Left ventricle myocardium superior (tissue), 1 donor: ENCODE results near the gene HOXA5. TPM values are rescaled to one million over a fixed set of nuclear protein-coding genes. Genes with fewer than 3 reads are reported as not detected.
A peak's percentile ranks its signal among the peaks of the same experiment; 100 is the strongest.

Source experiments
- ATAC-seq: fragments of 200-7000 bp; cut with Tn5 transposase; one replicate; pipeline ENCODE4 v1.9.1; 2020; ENCODE audit warnings: mild to moderate bottlenecking, moderate library complexity
- DNase-seq: peaks from one replicate; pipeline ENCODE4 v3.0.0-alpha.2; 2020
- intact Hi-C: fragments of 100-400 bp; cut with micrococcal nuclease; formaldehyde crosslinking; loops from one replicate; pipeline ENCODE4 v1.11.0; 2022
- microRNA-seq: library from miRNA; unstranded; fragments of <30 nt; microRNA quantifications from one replicate; pipeline ENCODE4 v1.2.0, GENCODE V29; 2020; ENCODE audit warnings: borderline number of aligned reads
- total RNA-seq: library from RNA; stranded (reverse); fragmentation: NEBNext Ultra II Directional; extraction: Animal tissue kit (Norgen Biotek cat#: 25700); gene quantifications from one replicate; pipeline ENCODE4 v1.2.1, GENCODE V29; 2021
- donor health status: DM: no; HTN: yes; CAD: no; lungs with severe emphysema.

HOXA5 gene
- total RNA-seq, 1 donor from 2014 or later: not detected

DNA sequence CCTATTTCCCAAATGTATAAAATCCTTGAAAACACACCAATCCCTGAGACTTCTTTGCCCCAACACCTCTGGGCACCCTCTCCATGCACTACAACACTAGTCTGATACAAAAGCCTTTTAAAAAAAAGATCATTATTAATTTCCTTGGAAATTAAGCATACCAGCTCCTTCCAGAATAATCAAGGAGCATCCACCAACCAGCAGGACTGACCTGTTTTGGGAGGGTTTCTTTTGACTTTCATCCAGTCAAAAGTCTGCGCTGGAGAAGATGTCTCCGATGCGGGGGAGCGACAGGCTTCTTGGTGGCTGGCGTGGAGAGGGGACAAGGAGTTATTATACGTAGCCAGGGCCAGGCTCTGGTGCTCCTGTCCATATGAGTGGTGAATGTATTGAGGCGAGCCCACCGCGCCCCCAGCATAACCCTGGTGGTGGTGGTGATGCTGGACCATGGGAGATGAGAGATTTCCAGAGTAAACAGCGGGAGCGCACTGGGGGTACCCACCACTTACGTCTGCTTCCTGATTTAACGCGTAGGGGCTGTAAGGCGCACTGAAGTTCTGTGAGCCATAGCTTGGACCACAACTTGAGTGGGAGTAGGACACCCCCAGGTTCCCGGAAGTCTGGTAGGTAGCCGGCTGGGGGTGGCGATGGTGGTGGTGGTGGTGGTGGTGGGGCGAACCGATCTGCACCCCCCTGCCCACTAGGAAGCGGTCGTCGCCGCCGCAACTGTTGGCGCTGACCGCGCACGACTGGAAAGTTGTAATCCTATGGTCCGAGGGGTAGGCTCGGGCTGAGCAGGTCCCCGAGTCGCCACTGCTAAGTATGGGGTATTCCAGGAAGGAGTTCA is 48.2 kb downstream of the HOXA5 start:
- intact Hi-C loops: no loop called here
- DNase-seq (no peak), ATAC-seq (no peak)

GRCh38 chr7:27094304-27095049 is 49.0 kb downstream of the HOXA5 start:
- ATAC-seq (no peak), DNase-seq (no peak)
- intact Hi-C loops: no loop called here

DNA sequence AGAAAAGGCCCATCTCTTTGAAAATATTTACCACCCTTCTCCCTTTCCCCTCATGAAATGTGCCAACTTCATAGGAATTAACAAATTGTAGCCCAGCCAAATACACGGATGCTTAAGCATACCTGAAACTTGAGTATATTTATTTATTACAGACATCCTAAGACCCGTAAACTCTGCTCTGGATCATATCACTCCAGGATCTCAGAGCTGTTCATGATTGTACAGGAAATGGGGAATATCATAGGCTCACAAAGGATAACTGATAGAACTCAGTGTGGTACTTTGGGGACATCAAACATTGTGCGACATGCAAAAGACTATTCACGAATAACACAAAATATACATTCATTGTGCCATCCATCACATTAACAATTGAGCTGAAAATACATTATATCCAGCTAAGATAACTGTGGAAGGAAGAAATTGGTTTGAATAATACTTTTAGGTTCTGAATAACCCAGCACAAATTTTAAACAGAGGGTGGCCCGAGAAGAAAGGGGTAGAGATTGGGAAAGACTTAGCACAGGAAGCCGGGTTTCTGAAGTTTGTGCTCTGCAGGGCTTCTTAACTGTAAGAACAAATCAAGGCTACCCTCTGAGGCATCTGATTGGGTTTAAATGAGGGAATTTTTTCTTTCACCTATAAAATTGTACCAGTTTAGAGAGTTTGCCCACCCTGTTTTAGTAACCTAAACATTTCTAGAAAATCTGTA is 50.1 kb downstream of the HOXA5 start:
- ATAC-seq: no peak
- intact Hi-C loops: no loop called here
- no peak for DNase-seq

- ATAC-seq (no peak), DNase-seq (no peak)
- intact Hi-C loops: no loop called here
These were observed 50.7 kb downstream of the HOXA5 start for GRCh38 chr7:27092819-27093110.

- intact Hi-C loops: no loop called here
- ATAC-seq: no peak
- no peak for DNase-seq
These were observed 51.3 kb downstream of the HOXA5 start for GRCh38 chr7:27091941-27092818.

GRCh38 chr7:27091105-27091504 is 52.4 kb downstream of the HOXA5 start:
- DNase-seq (no peak), ATAC-seq (no peak)
- intact Hi-C loops: no loop called here

Small RNAs within 50 kb of the gene (microRNA-seq; reads per million reads assigned to microRNA genes)
- gene MIR196B: 9.8 reads per million, percentile 4 among the genes with 10 or more reads in this experiment

Other genes with a start within 250 kb of the HOXA5 start
- gene HOXA1, start 47.7 kb downstream of the HOXA5 start, total RNA-seq: not detected
- gene HOXA2, start 41.0 kb downstream of the HOXA5 start, total RNA-seq: 0.12 TPM
- gene HOXA4, start 12.9 kb downstream of the HOXA5 start, total RNA-seq: 0.15 TPM
- not detected for gene HOXA6, start 4.1 kb upstream of the HOXA5 start, total RNA-seq
- 0.72 TPM for gene HOXA3, start 8.9 kb upstream of the HOXA5 start, total RNA-seq
- gene HOXA7, start 13.0 kb upstream of the HOXA5 start, total RNA-seq: not detected
- gene HOXA9, start 21.9 kb upstream of the HOXA5 start, total RNA-seq: not detected
- not detected for gene HOXA10, start 30.6 kb upstream of the HOXA5 start, total RNA-seq
- not detected for gene HOXA11, start 41.6 kb upstream of the HOXA5 start, total RNA-seq
- not detected for gene HOXA13, start 56.4 kb upstream of the HOXA5 start, total RNA-seq
- gene EVX1, start 99.1 kb upstream of the HOXA5 start, total RNA-seq: not detected